Mucosa of rectum (tissue), 2 donors: ENCODE data around the gene MEGF8.

Experiments used
- H3K27ac ChIP-seq, 2 donors: one replicate each; pipeline ENCODE4 v1.7.0; 2013; ENCODE audit warnings: inconsistent platforms in 2 of 2, low read depth in 2 of 2, low read length in 2 of 2
- H3K27me3 ChIP-seq, 2 donors: one replicate each; pipeline ENCODE4 v1.7.0; 2013; ENCODE audit warnings: low read length in 2 of 2; ENCODE audit not compliant: control insufficient read depth in 2 of 2, insufficient read depth in 2 of 2
- H3K36me3 ChIP-seq, 2 donors: one replicate each; pipeline ENCODE4 v1.7.0; 2013; ENCODE audit warnings: low read length in 2 of 2; ENCODE audit not compliant: control insufficient read depth in 2 of 2, insufficient read depth in 2 of 2
- H3K4me1 ChIP-seq, 2 donors: one replicate each; pipeline ENCODE4 v1.7.0; 2013; ENCODE audit warnings: low read length in 2 of 2, mild to moderate bottlenecking in 1 of 2; ENCODE audit not compliant: control insufficient read depth in 2 of 2, insufficient read depth in 2 of 2
- H3K4me3 ChIP-seq, 2 donors: one replicate each; pipeline ENCODE4 v1.7.0; 2013; ENCODE audit warnings: low read length in 2 of 2
- H3K9ac ChIP-seq, 2 donors: one replicate each; pipeline ENCODE4 v1.7.0; 2013; ENCODE audit warnings: low read length in 2 of 2, low read depth in 1 of 2, mild to moderate bottlenecking in 1 of 2
- H3K9me3 ChIP-seq, 2 donors: one replicate each; pipeline ENCODE4 v1.7.0; 2013; ENCODE audit warnings: low read length in 2 of 2; ENCODE audit not compliant: control insufficient read depth in 2 of 2
- donor health status: healthy.
- donor health status: Normal muscosa, but diverticular disease.

MEGF8 gene

DNA sequence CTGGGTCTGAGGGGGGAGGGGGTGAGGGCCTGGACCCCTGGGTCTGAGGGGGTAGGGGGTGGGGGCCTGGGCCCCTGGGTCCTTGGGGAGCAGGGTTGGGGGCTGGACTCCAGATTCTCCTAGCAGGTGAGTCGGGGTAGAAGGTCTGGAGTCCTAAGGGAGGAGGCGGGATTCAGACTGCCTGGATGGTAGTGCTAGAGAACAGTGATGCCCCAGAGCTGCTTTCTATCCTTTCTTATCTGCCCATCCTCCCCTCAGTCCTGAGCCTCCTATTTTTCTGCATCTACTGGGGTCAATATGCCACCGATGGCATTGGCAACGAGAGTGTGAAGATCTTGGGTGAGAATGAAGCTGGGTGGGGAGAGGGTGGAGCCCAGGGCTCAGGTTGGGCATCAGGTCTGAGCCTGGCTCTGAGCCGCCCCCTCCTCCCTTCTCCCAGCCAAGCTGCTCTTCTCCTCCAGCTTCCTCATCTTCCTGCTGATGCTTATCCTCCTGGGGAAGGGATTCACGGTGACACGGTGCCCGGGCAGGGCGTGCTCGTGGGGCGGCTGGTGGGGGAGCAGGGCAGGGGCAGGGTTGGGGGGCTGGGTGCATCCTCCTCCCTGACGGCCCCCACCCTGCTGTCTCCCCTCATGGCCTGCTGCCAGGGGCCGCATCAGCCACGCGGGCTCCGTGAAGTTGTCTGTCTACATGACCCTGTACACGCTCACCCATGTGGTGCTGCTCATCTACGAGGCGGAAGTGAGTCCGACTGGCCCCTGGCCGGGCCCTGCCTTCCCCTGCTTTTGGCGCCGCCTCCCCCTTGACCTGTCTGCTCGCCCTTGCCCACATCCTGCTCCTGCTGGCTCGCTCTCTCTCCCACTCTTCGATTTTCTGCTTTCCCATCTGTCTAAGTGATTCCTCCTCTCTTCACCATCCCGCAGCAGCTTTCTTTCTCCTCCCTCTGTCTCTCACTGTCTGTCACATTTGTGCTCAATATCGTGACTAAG, 8.9 kb upstream of the MEGF8 start:
- no peak overlapping the region for H3K9ac ChIP-seq
- no peaks in the 10 kb centered on the region for H3K9me3 ChIP-seq
- peaks cover 4 to 6% of the 10 kb centered on the region in 2 donors for H3K4me1 ChIP-seq
- H3K27me3 ChIP-seq = peaks cover 14 to 29% of the 10 kb centered on the region in 2 donors
- H3K36me3 ChIP-seq = no peaks in the 10 kb centered on the region
- no peak overlapping the region for H3K27ac ChIP-seq
- peak overlapping the region in 1 of 2 donors; percentile 30 for H3K4me3 ChIP-seq

DNA sequence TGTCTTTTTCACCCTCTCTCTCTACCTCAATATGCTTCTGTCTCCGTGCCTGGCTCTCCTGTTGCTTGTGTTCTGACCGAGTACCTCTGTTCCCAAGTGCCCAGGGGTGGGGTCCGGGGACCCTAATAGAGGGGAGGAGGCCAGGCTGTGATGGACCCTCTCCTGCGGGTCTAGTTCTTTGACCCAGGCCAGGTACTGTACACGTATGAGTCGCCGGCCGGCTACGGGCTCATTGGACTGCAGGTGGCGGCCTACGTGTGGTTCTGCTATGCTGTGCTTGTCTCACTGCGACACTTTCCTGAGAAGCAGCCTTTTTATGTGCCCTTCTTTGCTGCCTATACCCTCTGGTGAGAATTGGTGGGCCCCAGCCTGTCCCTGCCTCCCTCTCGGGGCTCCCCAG, 7.9 kb upstream of the MEGF8 start:
- H3K4me3 ChIP-seq = no peak overlapping the region
- H3K9me3 ChIP-seq = no peaks in the 10 kb centered on the region
- peaks cover 15 to 24% of the 10 kb centered on the region in 2 donors for H3K27me3 ChIP-seq
- H3K9ac ChIP-seq = no peak overlapping the region
- H3K4me1 ChIP-seq = peaks cover 4 to 6% of the 10 kb centered on the region in 2 donors
- no peak overlapping the region for H3K27ac ChIP-seq
- no peaks in the 10 kb centered on the region for H3K36me3 ChIP-seq

DNA sequence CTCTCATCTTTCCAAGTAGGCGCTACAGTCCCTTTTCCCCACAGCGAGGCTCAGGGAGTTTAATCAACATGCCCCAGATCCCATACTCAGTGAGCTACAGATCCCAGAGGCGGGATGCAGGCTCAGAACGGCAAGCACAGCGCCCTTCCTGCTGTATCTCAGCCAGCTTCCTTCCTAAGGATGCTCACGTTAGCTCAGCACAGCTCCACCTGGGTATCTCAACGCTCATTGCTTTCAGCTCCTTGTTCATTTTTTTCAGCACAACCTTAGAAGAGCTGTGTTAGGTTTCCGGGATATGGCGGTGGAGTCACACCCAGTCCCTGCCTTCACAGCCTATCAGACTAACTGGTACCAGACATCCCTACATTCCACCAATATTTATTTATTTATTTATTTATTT, 3.1 kb upstream of the MEGF8 start:
- Histone ChIP-seq H3K27me3 (peaks cover 10 to 18% of the 10 kb centered on the region in 2 donors), H3K4me1 (peaks cover 10 to 13% of the 10 kb centered on the region in 2 donors), H3K9me3 (no peaks in the 10 kb centered on the region), H3K36me3 (no peaks in the 10 kb centered on the region), H3K4me3 (no peak overlapping the region), H3K27ac (no peak overlapping the region), H3K9ac (no peak overlapping the region)

DNA sequence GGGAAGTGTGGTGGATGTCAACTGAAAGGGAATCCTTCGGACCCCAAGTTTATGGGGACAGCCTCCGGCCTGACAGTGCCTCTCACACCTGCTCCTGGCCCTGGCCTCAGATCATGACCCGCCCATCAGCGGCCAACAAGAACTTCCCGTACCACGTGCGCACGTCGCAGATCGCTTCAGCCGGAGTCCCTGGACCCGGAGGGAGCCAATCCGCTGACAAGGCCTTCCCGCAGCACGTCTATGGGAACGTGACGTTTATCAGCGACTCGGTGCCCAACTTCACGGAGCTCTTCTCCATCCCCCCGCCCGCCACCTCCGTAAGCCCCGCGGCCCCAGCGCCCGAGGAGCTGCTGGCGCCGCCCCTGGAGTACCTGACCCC, 2.0 kb upstream of the MEGF8 start:
- Histone ChIP-seq H3K9me3 (no peaks in the 10 kb centered on the region), H3K4me1 (peaks cover 10 to 13% of the 10 kb centered on the region in 2 donors), H3K27ac (no peak overlapping the region), H3K4me3 (no peak overlapping the region), H3K36me3 (no peaks in the 10 kb centered on the region), H3K9ac (no peak overlapping the region), H3K27me3 (peaks cover 10 to 18% of the 10 kb centered on the region in 2 donors)

DNA sequence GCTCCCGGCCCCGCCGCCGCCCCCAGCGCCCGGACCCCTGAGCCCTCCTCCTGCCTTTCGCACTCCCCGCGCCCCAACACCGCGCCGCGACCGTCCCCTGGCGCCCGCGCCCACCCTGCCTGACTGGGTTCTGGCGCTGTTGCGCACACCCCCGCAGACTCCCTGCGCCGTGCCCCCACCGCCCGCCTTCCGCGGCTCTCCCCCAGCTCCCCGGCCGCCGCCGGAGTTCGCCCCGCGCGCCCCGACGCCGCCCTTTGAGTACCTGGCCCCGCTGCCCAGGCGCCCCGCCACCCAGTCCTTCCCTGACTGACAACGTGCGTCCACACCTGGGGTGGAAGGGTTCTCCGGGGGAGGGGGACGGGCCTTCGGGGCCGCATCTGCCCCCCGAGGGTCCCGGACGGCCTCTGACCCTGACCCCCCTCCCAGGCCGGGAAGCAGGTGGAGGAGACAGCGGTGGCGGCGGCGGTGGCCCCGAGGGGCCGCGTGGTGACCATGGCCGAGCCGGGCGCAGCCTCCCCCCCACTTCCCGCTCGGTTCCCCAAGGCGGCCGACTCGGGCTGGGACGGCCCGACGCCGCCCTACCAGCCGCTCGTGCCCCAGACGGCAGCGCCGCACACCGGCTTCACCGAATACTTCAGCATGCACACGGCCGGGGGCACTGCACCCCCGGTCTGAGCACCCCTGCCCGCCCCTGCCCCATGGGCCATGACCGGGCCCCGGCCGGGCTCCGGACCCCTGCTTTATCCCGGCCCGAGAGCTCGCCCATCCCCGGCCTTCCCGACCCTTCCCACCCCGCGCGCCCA, 1.4 kb upstream of the MEGF8 start:
- no peak overlapping the region for H3K4me3 ChIP-seq

DNA sequence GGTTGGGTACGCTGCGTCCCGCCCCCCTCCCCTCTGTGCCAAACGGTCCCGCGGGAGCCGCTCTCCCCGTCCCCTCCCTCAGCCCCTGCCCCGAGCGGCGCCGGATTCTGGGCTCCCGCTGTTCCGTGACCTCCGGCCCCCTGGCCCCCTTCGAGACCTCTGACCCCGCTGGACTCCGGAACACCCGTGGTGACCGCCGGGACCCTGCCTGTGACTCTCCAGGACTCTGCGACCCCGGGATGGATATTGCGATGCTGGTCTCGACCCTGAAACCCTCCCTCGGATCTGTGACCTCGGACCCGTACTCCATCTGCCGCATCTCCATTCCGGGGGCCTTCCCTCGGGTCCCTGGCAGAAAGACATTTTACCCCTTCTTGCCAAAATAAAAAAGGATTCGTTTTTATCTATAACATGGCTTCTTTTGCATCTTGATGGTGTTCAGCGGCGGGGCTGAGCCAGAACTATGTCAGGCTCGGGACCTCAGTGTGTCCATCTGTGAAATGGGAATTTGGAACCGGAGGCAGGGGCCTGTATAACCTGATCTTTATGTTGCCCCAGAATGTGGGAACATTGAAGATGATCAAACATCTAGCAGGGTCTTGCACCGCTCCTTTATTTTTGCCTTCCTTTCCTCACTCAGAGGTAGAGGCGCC, 654 bp upstream of the MEGF8 start:
- peaks cover 10 to 18% of the 10 kb centered on the region in 2 donors for H3K27me3 ChIP-seq
- no peaks in the 10 kb centered on the region for H3K9me3 ChIP-seq
- peaks cover 10 to 13% of the 10 kb centered on the region in 2 donors for H3K4me1 ChIP-seq
- no peaks in the 10 kb centered on the region for H3K36me3 ChIP-seq
- peak overlapping the region; percentile 28 to 65 for H3K4me3 ChIP-seq
- H3K27ac ChIP-seq = no peak overlapping the region
- peak overlapping the region; percentile 16 to 32 for H3K9ac ChIP-seq

More for the DNA sequence above, 1.4 kb upstream of the MEGF8 start:
- peaks cover 10 to 18% of the 10 kb centered on the region in 2 donors for H3K27me3 ChIP-seq
- H3K9ac ChIP-seq = no peak overlapping the region
- H3K36me3 ChIP-seq = no peaks in the 10 kb centered on the region
- H3K27ac ChIP-seq = no peak overlapping the region
- peaks cover 10 to 13% of the 10 kb centered on the region in 2 donors for H3K4me1 ChIP-seq
- no peaks in the 10 kb centered on the region for H3K9me3 ChIP-seq

DNA sequence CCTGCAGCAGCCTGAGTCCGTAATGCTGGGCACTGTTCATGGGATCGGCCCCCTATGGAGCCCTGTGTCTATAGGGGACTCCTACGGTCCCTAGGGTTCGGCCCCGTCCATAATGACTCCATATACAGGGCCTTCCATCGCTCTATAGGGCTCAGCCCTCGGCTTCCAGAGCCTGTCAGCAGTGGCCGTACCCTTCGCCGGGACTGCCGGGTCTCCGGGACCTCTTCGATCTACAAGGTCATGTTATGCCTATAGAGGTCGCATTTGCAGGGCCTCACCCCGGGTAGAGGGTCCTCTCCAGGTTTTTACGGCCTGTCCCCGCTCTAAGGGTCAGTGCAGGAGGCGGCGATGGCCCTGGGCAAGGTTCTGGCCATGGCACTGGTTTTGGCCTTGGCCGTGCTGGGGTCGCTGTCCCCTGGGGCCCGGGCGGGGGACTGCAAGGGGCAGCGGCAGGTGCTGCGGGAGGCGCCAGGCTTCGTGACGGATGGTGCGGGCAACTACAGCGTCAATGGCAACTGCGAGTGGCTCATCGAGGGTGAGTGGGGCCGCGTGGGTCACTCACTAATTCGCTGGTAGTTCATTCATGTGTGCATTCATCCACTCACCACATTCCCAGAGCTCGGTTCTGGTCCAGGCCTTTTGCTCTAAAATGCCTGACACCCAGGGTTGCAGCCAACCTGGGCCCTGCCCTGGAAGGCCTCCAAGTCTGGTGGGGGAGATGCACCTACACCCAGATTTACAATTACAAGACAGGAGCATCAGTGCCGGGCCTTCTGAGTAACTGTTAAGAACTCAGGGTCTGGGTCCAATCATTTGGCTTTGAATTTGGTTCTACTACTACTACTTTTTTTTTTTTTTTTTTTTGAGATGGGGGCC, 699 bp downstream of the MEGF8 start:
- H3K27me3 ChIP-seq = peaks cover 7 to 18% of the 10 kb centered on the region in 2 donors
- H3K9me3 ChIP-seq = no peaks in the 10 kb centered on the region
- peaks cover 10 to 13% of the 10 kb centered on the region in 2 donors for H3K4me1 ChIP-seq
- H3K9ac ChIP-seq = peak overlapping the region; percentile 85 to 86
- H3K36me3 ChIP-seq = no peaks in the 10 kb centered on the region
- H3K4me3 ChIP-seq = peak overlapping the region; percentile 88 to 91
- peak overlapping the region; percentile 67 to 78 for H3K27ac ChIP-seq

DNA sequence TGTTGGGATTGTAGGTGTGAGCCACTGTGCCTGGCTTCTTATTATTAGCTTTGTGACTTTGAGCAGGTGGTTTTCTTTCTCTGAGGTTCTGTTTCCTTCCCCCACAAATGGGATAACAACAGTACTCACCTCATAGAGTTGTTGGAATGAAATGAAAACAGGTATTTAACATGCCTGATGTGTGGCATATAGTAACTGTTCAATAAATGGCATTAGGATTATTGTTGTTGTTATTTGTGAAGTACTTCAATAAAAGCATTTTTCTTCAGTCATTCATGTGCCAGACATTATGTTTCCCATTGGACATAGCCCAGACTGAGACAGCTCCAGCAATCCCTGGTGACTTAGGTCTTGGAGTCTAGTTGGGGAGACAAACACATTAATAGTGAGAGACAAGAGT, 1.5 kb downstream of the MEGF8 start:
- no peak overlapping the region for H3K9ac ChIP-seq

DNA sequence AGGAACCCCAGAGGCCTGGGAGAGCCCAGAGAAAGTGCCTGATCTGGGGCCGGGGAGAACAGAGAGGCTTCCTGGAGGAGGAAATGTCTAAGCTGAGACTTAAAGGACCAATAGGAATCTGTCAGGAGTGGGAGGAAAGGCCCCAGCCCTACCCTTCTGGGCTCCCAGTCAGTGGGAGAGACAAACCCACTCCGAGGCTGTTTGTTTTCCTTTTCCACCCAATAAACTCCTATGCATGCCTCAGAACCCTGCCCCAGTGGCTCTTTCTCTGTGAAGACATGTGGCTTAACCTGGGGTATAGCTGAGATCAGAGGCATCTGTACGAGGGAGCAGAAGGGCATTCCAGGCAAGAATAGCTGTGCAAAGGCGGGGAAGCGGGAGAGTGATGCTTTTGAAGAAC, 1.9 kb downstream of the MEGF8 start:
- peaks cover 10 to 13% of the 10 kb centered on the region in 2 donors for H3K4me1 ChIP-seq
- no peaks in the 10 kb centered on the region for H3K36me3 ChIP-seq
- peaks cover 4 to 12% of the 10 kb centered on the region in 2 donors for H3K27me3 ChIP-seq
- H3K9ac ChIP-seq = no peak overlapping the region
- no peak overlapping the region for H3K4me3 ChIP-seq
- no peak overlapping the region for H3K27ac ChIP-seq
- H3K9me3 ChIP-seq = no peaks in the 10 kb centered on the region

More for the DNA sequence above, 1.5 kb downstream of the MEGF8 start:
- Histone ChIP-seq H3K27me3 (peaks cover 5 to 16% of the 10 kb centered on the region in 2 donors), H3K4me1 (peaks cover 10 to 13% of the 10 kb centered on the region in 2 donors), H3K4me3 (no peak overlapping the region), H3K27ac (no peak overlapping the region), H3K9me3 (no peaks in the 10 kb centered on the region), H3K36me3 (no peaks in the 10 kb centered on the region)
